Measurements from ENCODE around the gene HTR1D. TPM values are rescaled to one million over a fixed set of nuclear protein-coding genes. Genes with fewer than 3 reads are reported as not detected.

HTR1D gene
- polyA plus RNA-seq, 2 of the 4 experiments (the other 2 are of a cell fraction): 8.5 to 11.4 TPM

GRCh38 chr1:23194119-23194984, 22.9 kb downstream of the HTR1D start:
- FAIRE-seq (no peak), DNase-seq (ENCODE audit: low read depth in 1 of 2, low spot score in 1 of 2) (peak; percentile 75 to 88), ATAC-seq (peak; percentile 58 to 68)
- TF ChIP-seq USF2 (IDR thresholded peaks at IDR 0.05) (no peak), POLR2A (IDR thresholded peaks at IDR 0.05; ENCODE audit: low read length) (no peak), EP300 (IDR thresholded peaks at IDR 0.05) (peak in 1 of 2 experiments; percentile 29; a peak in 1 of 5 replicates), SMC3 (IDR thresholded peaks at IDR 0.05) (no peak), ZSCAN20 (CRISPR knock-in tag; IDR thresholded peaks at IDR 0.05) (no peak), HOXB5 (CRISPR knock-in tag; IDR thresholded peaks at IDR 0.05) (peak; percentile 75), CHD2 (IDR thresholded peaks at IDR 0.05; ENCODE audit: low read length, partially characterized antibody) (no peak), MAFK (IDR thresholded peaks at IDR 0.05; ENCODE audit: partially characterized antibody) (peak; percentile 62), GATA3 (IDR thresholded peaks at IDR 0.05; ENCODE audit: borderline replicate concordance) (peak; percentile 23; the same call in 1 of the 2 replicates), ZFP36 (IDR thresholded peaks at IDR 0.05; ENCODE audit: borderline replicate concordance, partially characterized antibody) (no peak), HOXA7 (CRISPR knock-in tag; IDR thresholded peaks at IDR 0.05) (0 out of 2 replicates have a peak, but pooled peaks have one; percentile 49), RAD21 (conservative IDR thresholded peaks at IDR 0.05 in 1 of 2, IDR thresholded peaks at IDR 0.05 in 1 of 2) (peak in 1 of 2 experiments; percentile 9; a peak in 1 of 5 replicates), JUN (IDR thresholded peaks at IDR 0.05) (peak in 1 of 2 experiments; percentile 31; a peak in 1 of 5 replicates), FOSB (CRISPR knock-in tag; IDR thresholded peaks at IDR 0.05) (no peak), RNF2 (IDR thresholded peaks at IDR 0.05; ENCODE audit: borderline replicate concordance, low read depth) (no peak), MAX (IDR thresholded peaks at IDR 0.05) (peak; percentile 42; the same call in 1 of the 2 replicates), TFCP2L1 (CRISPR knock-in tag; IDR thresholded peaks at IDR 0.05) (no peak)
- WGBS (ENCODE audit: missing lambda C conversion rate): 11% methylated on average over 10 of the region's 11 CpGs
- ChIA-PET POLR2A (interaction anchor here (0.6 to 1.3 kb wide), 5 partner anchors 15 to 96 kb away, joined by 3 read pairs; no protein-coding TSS in a partner anchor), CTCF (interaction anchor here (0.9 to 6.5 kb wide), 8 partner anchors 10 to 97 kb away, joined by 3 to 46 read pairs (median 4); partner anchors contain the start of gene HTR1D)
- no peaks in the 10 kb centered on the region for H3K9me3 ChIP-seq
- H3K4me1 ChIP-seq: peaks cover 70% of the 10 kb centered on the region
- peak overlapping the region; percentile 74 for H3K4me2 ChIP-seq
- H3K27ac ChIP-seq: peak overlapping the region; percentile 97 to 98
- no peak overlapping the region for H3K4me3 ChIP-seq

GRCh38 chr1:23193391-23194118, 23.7 kb downstream of the HTR1D start:
- POLR2A ChIA-PET: interaction anchor here (1.0 kb wide), 1 partner anchor 94 kb away, joined by 3 read pairs; no protein-coding TSS in a partner anchor
- no peak overlapping the region for H3K4me3 ChIP-seq
- peaks cover 68% of the 10 kb centered on the region for H3K4me1 ChIP-seq
- FAIRE-seq: no peak
- H3K4me2 ChIP-seq: peak overlapping the region; percentile 74
- H3K27ac ChIP-seq: peak overlapping the region; percentile 97 to 98
- ATAC-seq: no peak
- no peaks in the 10 kb centered on the region for H3K9me3 ChIP-seq
- TF ChIP-seq ZNF302 (CRISPR knock-in tag; IDR thresholded peaks at IDR 0.05): no peak
- TF ChIP-seq JUNB (IDR thresholded peaks at IDR 0.05): no peak
- no peak for TF ChIP-seq FOXS1 (CRISPR knock-in tag; IDR thresholded peaks at IDR 0.05)
- TF ChIP-seq MYC (IDR thresholded peaks at IDR 0.05; ENCODE audit: borderline replicate concordance, low read length): no peak
- no peak for TF ChIP-seq ZC3H11A (IDR thresholded peaks at IDR 0.05)
- no peak for TF ChIP-seq BCL3 (IDR thresholded peaks at IDR 0.05)
- no peak for TF ChIP-seq CBX8 (IDR thresholded peaks at IDR 0.05)
- TF ChIP-seq ZSCAN20 (CRISPR knock-in tag; IDR thresholded peaks at IDR 0.05): 0 out of 2 replicates have a peak, but pooled peaks have one; percentile 14
- TF ChIP-seq FOSL2 (IDR thresholded peaks at IDR 0.05): no peak
- no peak for TF ChIP-seq FOSL2 (CRISPR knock-in tag; IDR thresholded peaks at IDR 0.05)
- TF ChIP-seq SREBF2 (IDR thresholded peaks at IDR 0.05): no peak
- TF ChIP-seq MAZ (IDR thresholded peaks at IDR 0.05; ENCODE audit: borderline replicate concordance, low read depth, low read length): no peak
- no peak for TF ChIP-seq HEYL (CRISPR knock-in tag; IDR thresholded peaks at IDR 0.05)
- TF ChIP-seq RNF2 (IDR thresholded peaks at IDR 0.05; ENCODE audit: borderline replicate concordance, low read depth): no peak
- peak; percentile 16; the same call in 1 of the 2 replicates for TF ChIP-seq ATOH8 (CRISPR knock-in tag; IDR thresholded peaks at IDR 0.05; ENCODE audit: low read depth)
- TF ChIP-seq RAD21 (conservative IDR thresholded peaks at IDR 0.05 in 1 of 2, IDR thresholded peaks at IDR 0.05 in 1 of 2): no peak
- TF ChIP-seq ELK1 (IDR thresholded peaks at IDR 0.05; ENCODE audit: low read depth, low read length): no peak
- 94% methylated on average over 27 of the region's 27 CpGs for WGBS (ENCODE audit: missing lambda C conversion rate)
- no peak for DNase-seq (ENCODE audit: low read depth in 1 of 2, low spot score in 1 of 2)
- CTCF ChIA-PET: interaction anchor here (0.9 to 6.5 kb wide), 4 partner anchors 9 to 94 kb away, joined by 3 to 46 read pairs (median 4); partner anchors contain the start of gene HTR1D
